Activated gamma-delta T cell treated with anti-CD3 and anti-CD28 coated beads, Interleukin-2, amount 50 U/mL, for 16 hours (primary cell): Measurements from ENCODE around the gene MSH3.
"Not testable (repeated sequence)": the region's sequence is repeated elsewhere in the genome, so short reads cannot be mapped to it uniquely, and the experiment has no call there.

Source experiments
- DNase-seq: peaks from one replicate; pipeline ENCODE4 v3.0.0-alpha.2; 2020; ENCODE audit warnings: low read depth

MSH3 gene

GRCh38 chr5:80755626-80756025, 101.2 kb downstream of the MSH3 start:
- no peak for DNase-seq

DNA sequence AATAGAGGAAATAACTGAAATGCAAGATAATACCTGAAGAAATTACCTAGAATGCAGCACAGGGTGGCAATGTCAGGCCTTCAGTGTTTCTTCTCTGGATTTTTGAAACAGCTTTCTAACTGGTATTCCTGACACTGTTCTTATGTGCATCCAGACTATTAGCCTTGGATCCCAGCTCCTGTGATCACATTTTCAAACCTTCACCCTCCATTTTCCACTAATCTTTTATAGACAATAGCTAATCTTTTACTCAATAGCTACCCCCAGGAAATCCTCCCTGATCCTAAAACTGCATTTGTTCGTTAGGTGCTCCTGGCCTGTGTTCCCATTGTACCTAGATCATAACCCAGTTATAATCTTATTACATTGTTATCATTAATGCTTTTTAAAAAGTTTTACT, 101.8 kb downstream of the MSH3 start:
- no peak for DNase-seq

- DNase-seq, result no peak
These were observed 102.8 kb downstream of the MSH3 start for GRCh38 chr5:80757290-80757689.

DNA sequence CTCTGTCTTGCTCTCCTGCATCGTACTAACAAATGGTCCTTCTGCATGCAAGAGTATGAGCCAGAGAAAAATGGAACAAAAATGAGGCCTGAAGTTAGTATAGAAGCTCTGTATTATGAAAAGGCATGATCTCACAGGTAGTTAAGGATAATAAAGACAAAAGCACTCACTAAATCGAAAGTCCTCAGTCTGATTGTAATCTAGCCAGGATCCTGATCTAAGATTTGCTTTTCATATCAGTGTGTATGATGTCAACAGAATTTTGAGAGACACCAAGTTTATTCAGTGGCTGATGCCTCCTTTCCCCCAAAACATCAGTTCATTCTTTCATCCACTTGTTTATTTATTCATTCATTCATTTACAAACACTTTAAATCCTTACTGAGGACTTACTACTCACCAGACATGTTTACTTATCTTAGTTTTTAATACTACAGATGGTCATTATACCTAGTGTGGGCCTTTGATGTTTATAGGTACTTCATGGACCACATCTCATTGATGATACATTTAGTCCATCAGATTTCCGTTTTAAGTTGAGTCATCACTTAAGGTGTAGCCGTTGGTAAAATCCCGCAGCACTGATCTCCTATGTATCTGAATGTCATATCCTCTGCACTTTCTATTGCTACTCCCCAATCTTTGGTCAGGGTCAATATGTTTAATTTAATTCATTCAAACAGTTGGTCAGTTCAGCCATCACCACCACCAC, 105.6 kb downstream of the MSH3 start:
- DNase-seq, result no peak

GRCh38 chr5:80760680-80761079, 106.2 kb downstream of the MSH3 start:
- no peak for DNase-seq

- no peak for DNase-seq
These were observed 106.7 kb downstream of the MSH3 start for GRCh38 chr5:80761176-80761575.

DNA sequence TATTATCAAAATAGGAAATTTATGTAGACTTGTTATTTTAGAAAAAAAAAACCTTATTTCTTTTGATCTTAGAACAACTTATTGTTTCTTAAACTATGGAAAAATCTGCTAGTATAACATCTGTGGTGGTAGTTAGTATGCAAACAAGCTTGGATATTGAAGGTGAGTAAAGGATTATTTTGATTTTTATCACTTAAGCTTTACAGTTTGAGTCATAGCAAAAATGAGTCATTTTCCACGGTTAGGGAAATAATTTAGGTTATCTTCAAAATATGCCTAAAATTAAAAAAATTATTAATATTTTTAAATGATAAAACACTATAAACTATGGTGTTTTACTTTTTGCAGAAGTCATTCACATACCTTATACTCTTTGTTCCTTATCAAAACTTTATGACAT, 107.5 kb downstream of the MSH3 start:
- no peak for DNase-seq

DNA sequence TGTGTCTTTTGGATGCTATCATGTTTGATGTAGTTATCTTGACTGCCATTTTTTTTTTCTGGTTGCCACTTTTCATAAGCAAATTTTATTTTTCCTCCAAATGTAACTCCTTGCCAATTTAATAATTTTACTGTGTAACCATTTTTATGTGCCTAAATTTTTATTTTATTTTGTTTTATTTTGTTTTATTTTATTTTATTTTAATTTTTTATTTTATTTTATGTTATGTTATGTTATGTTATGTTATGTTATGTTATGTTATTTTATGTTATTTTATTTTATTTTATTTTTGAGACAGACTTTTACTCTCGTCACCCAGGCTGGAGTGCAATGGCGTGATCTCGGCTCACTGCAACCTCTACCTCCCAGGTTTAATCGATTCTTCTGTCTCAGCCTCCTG, 108.1 kb downstream of the MSH3 start:
- DNase-seq, result no peak

- DNase-seq, result no peak
These were observed 108.8 kb downstream of the MSH3 start for GRCh38 chr5:80763211-80763610.

DNA sequence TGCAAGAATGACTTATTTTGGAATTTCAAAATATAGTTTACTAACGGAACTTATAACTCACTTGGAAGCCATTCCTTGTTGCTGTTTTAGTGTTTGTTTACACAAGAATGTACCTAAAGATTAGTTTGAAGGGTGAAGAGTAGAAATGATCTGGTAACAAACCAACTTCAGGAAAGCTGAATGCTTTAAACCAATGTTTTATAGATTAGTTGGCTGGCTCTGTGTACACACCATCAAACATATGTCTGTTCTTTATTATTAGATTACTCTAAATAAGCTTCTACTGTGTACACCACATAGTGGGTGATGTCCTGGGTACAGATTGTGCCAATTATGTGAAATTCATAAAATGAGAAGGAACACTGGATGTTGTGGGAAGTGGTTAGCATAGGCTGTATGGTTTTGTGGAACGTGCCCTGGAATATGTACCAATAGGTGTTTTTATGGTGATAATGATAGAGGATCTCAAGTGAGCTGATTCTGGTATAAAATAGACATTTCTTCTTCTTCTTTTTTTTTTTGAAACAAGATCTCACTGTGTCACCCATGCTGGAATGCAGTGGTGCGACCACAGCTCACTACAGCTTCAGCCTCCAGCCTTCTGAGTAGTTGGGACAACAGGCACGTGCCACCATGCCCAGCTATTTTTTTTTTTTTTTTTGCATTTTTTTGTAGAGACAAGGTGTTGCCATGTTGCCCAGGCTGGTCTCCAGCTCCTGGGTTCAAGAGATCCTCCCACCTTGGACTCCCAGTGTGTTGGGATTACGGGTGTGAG, 109.6 kb downstream of the MSH3 start:
- DNase-seq, result no peak

DNA sequence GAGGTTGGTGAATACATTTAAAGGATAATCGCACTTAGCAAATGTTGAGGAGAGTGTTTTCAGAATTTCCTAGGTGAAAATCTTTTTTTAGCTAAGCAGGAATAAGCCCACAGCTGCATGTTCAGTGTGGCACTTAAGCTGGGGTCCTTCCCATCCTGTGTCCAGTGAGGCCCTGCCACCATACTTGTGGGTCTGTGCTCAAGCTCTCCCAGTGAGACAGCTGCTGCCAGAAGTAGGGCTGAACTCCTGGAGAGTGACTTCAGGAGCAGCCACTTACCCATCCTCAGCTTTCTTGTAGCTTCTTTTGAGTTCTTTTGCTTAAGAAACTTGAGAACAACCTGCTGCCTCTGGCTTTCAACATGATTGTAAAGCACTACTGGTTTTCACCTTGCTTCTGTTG, 110.3 kb downstream of the MSH3 start:
- DNase-seq, result no peak

DNA sequence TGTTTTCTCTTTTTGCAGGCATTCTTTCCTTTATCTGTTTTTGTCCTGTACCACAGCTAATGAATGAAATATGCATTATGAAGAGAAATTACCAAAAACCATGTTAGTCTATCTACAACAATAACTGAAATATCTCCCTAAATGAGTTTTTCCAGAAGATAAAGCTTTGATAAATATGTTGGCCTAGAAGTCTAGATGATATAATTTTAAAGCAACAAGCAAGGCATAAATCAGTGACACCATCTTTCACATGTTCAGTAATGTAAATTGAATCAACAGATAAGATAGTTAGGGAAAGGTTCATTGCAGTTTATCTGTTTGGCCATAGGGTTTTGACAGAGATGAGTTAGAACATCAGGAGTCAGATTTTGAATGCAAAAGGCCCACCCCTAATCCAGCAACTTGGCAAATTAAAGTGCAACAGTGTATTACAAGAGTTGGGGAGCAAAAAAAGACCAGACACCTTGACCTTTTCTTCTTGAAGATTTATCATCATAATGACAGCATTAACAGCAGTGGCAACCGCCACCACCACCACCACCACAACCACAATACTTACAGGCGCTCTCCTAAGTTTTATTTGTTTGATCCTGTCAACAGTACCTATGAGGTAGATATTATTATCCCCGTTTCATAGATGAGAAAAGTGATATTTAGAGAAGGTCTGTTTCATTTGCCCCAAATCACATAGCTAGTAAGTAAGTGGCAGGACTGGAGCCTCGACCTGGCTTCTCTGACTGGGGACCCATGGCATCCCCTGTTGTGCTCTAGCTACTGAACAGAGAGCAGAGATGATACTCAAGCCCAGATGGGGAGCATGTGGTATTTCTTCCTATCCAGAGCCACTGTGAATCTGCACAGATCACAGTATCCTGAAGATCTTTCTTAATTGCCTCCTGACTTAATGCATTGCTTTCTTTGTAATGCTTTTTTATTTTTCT, 123.2 kb downstream of the MSH3 start:
- DNase-seq, result no peak

DNA sequence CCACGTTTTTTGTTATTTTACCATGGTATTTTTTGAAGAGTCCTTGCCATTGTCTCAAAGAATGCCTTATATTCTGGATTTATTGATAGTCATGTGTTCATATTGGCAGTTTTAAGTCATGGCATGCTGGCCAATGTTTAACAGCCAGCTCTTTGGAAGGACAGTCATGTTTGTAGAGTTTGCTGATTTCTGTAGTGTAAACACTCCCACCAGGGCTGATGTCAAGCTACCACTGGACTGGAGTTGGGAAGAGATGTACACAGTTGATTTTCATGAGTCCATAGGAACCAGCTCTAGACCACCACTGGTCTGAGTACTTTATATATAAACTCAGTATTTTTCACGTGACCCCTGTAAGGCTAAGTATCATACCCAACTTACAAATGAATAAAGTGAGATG, 125.6 kb downstream of the MSH3 start:
- no peak for DNase-seq

DNA sequence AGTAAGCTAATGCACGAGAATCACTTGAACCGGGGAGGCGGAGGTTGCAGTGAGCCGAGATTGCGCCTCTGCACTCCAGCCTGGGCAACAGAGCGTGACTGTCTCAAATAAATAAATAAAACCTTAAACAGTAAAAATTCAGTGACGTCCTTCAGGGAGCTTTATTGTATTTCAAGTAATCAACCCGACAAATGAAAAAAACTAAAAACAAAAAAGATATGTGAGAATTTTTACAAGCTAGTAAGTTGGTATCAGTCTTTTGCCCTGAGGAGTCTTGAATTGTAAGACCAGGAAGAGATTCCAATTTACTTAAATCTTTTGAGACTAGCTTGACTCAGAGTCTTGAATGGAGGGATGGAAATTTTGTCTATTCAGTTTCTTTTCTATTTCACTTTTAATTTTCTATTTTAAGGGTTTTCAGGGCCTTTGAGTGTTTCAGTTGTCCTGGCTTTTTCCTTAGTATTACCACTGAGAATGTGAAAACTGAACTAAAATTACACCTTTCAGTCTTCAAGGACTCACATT, 126.4 kb downstream of the MSH3 start:
- no peak for DNase-seq

GRCh38 chr5:80781356-80781755, 126.9 kb downstream of the MSH3 start:
- no peak for DNase-seq

DNA sequence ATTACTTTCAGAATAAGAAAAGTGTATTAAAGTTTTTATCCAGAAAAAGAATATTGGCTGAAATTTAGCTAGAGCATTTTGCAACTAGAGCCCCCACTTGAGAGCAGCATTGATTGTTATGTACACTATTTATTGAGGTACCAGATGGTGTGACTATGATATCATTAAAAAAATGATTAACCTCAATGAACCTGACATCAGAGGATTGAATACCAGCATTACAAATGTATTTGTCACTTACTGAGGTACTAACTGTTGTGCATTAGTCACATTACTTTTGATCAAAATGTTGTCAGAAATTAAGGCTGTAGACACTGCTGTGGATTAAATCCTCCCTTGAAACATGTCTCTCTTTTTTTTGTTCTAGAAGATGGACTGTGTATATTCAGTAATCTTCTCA, 128.2 kb downstream of the MSH3 start:
- no peak for DNase-seq

DNA sequence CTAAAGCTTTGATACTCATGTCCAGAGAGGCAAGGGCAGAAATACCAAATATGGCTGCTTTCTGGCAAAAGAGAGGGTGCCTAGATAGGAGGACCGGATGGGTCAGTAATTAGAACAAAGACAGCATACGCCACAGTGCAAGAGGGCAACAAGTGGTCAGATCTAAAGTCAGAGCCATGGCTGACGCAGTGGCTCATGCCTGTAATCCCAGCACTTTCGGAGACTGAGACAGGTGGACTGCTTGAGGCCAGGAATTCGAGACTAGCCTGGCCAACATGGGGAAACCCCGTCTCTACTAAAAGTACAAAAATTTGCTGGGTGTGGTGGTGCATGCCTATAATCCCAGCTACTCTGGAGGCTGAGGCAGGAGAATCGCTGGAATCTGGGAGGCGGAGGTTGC, 129.3 kb downstream of the MSH3 start:
- DNase-seq, result not testable (repeated sequence)

DNA sequence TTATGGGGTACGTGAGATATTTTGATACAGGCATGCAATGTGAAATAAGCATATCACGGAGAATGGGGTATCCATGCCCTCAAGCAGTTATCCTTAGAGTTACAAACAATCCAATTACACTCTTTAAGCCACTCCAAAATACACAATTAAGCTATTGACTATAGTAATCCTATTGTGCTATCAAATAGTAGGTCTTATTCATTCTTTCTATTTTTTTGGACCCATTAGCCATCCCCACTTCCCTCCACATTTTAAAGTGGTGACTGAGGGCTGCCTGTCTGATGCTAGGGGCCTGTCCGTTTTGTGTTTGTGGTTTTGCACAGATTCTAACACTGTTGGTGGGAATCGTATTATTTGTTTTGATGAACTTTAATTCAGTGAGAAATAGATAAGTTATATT, 130.0 kb downstream of the MSH3 start:
- DNase-seq, result no peak

- not testable (repeated sequence) for DNase-seq
These were observed 135.0 kb downstream of the MSH3 start for GRCh38 chr5:80789319-80790016.

- no peak for DNase-seq
These were observed 136.2 kb downstream of the MSH3 start for GRCh38 chr5:80790698-80791097.

- no peak for DNase-seq
These were observed 138.9 kb downstream of the MSH3 start for GRCh38 chr5:80793354-80793753.

DNA sequence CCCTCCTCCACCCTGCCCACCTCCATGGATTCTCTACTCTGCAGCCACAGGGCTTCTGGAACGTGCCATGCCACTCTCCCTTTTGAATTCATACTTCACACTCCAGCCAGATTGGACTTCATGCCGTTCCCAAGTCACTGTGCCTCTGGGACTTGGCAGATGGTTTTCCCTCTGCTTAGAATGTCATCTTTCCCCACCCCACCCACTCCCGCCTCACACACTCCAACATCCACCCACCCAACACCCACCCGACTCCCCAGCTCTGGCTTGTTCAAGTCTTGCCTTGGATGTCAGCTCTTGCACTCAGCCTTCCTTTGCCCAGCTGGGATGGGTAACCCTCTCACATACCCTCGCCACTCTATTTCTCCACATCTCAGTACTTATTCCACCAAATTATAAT, 142.4 kb downstream of the MSH3 start:
- no peak for DNase-seq
